ENCODE results near the gene ELAVL1. TPM values are rescaled to one million over a fixed set of nuclear protein-coding genes. Genes with fewer than 3 reads are reported as not detected.

Gene ELAVL1
- 92.1 and 124 TPM in 2 replicates for total RNA-seq (ENCODE audit: low replicate concordance)
- long read RNA-seq, full-length matches to known transcripts = 1 of 13 reads
- long read RNA-seq, partial matches to known transcripts = 3 of 13 reads
- long read RNA-seq, other reads (novel, unspliced or antisense) = 9 of 13 reads

GRCh38 chr19:8005534-8006256 lies at the start of gene ELAVL1:
Gene ELAVL1 (minus strand): TSS chr19:8005641. CDS start chr19:7991815, 13,826 bp downstream.
- Mint-ChIP-seq H3K27ac (peak within 1 kb of the TSS; percentile 95), H3K27me3 (no peaks in the 10 kb centered on the region), H3K4me1 (ENCODE audit: unreplicated experiment) (peaks cover 35% of the 10 kb centered on the region), H3K9me3 (no peaks in the 10 kb centered on the region), H3K4me3 (peak within 1 kb of the TSS; percentile 100), H3K36me3 (peaks cover 9% of the 10 kb centered on the region)
- peak; percentile 94 for DNase-seq (ENCODE audit: extremely low spot score, unreplicated experiment)
- no peak for TF ChIP-seq CTCF (conservative IDR thresholded peaks at IDR 0.05)

GRCh38 chr19:8054169-8054568 lies 48.7 kb upstream of the ELAVL1 start:
- TF ChIP-seq CTCF (conservative IDR thresholded peaks at IDR 0.05) = no peak
- DNase-seq (ENCODE audit: extremely low spot score, unreplicated experiment) = no peak
- H3K9me3 Mint-ChIP-seq = no peaks in the 10 kb centered on the region
- H3K4me1 Mint-ChIP-seq (ENCODE audit: unreplicated experiment) = peaks cover 4% of the 10 kb centered on the region
- no peak overlapping the region for H3K27ac Mint-ChIP-seq
- H3K4me3 Mint-ChIP-seq = no peak overlapping the region
- no peaks in the 10 kb centered on the region for H3K27me3 Mint-ChIP-seq
- H3K36me3 Mint-ChIP-seq = no peaks in the 10 kb centered on the region

- peak within 1 kb of the TSS; percentile 51 for H3K27ac Mint-ChIP-seq
- peaks cover 4% of the 10 kb centered on the region for H3K4me1 Mint-ChIP-seq (ENCODE audit: unreplicated experiment)
Observed at GRCh38 chr19:8052464-8052859, 47.0 kb upstream of the ELAVL1 start, which contains the start of gene CCL25. Gene CCL25 (plus strand): TSS chr19:8052760. CDS start chr19:8053050, 290 bp downstream.

GRCh38 chr19:8050274-8051096 lies 45.0 kb upstream of the ELAVL1 start:
- peak overlapping the region; percentile 78 for H3K27ac Mint-ChIP-seq
- H3K27me3 Mint-ChIP-seq = peaks cover 7% of the 10 kb centered on the region
- no peak for TF ChIP-seq CTCF (conservative IDR thresholded peaks at IDR 0.05)
- peak overlapping the region; percentile 75 for H3K4me3 Mint-ChIP-seq
- H3K36me3 Mint-ChIP-seq = no peaks in the 10 kb centered on the region
- peak; percentile 88 for DNase-seq (ENCODE audit: extremely low spot score, unreplicated experiment)
- H3K9me3 Mint-ChIP-seq = no peaks in the 10 kb centered on the region
- H3K4me1 Mint-ChIP-seq (ENCODE audit: unreplicated experiment) = peaks cover 7% of the 10 kb centered on the region

More at GRCh38 chr19:8052464-8052859, 47.0 kb upstream of the ELAVL1 start, which contains the start of gene CCL25:
- Mint-ChIP-seq H3K36me3 (no peaks in the 10 kb centered on the region), H3K9me3 (no peaks in the 10 kb centered on the region), H3K27me3 (peaks cover 2% of the 10 kb centered on the region), H3K4me3 (no peak within 1 kb of the TSS)
- TF ChIP-seq CTCF (conservative IDR thresholded peaks at IDR 0.05) = no peak
- no peak for DNase-seq (ENCODE audit: extremely low spot score, unreplicated experiment)

- H3K27ac Mint-ChIP-seq = no peak overlapping the region
- DNase-seq (ENCODE audit: extremely low spot score, unreplicated experiment) = no peak
- peaks cover 4% of the 10 kb centered on the region for H3K4me1 Mint-ChIP-seq (ENCODE audit: unreplicated experiment)
- TF ChIP-seq CTCF (conservative IDR thresholded peaks at IDR 0.05) = no peak
- H3K27me3 Mint-ChIP-seq = peaks cover 7% of the 10 kb centered on the region
- no peaks in the 10 kb centered on the region for H3K9me3 Mint-ChIP-seq
- H3K4me3 Mint-ChIP-seq = no peak overlapping the region
- no peaks in the 10 kb centered on the region for H3K36me3 Mint-ChIP-seq
Observed at GRCh38 chr19:8046569-8047165, 41.2 kb upstream of the ELAVL1 start.
